ENCODE results near the gene ROPN1L.

ROPN1L gene

GRCh38 chr5:10459080-10460055, 17.7 kb downstream of the ROPN1L start:
- no peak for DNase-seq

- no peak for DNase-seq
Observed at GRCh38 chr5:10460252-10460906, 18.7 kb downstream of the ROPN1L start.

GRCh38 chr5:10461041-10461440, 19.4 kb downstream of the ROPN1L start:
- no peak for DNase-seq

GRCh38 chr5:10461904-10462555, 20.4 kb downstream of the ROPN1L start:
- no peak for DNase-seq

- DNase-seq, result no peak
Observed at GRCh38 chr5:10463566-10463965, 21.9 kb downstream of the ROPN1L start.

GRCh38 chr5:10464173-10464572, 22.5 kb downstream of the ROPN1L start:
- DNase-seq, result no peak

- no peak for DNase-seq
Observed at GRCh38 chr5:10465726-10466125, 24.0 kb downstream of the ROPN1L start.

GRCh38 chr5:10466446-10467073, 24.9 kb downstream of the ROPN1L start:
- DNase-seq, result peak; percentile 7

- DNase-seq, result peak; percentile 78
Observed at GRCh38 chr5:10467281-10468198, 25.9 kb downstream of the ROPN1L start.

GRCh38 chr5:10468256-10468655, 26.6 kb downstream of the ROPN1L start:
- DNase-seq, result no peak

GRCh38 chr5:10469253-10470050, 27.8 kb downstream of the ROPN1L start:
- DNase-seq, result no peak

- no peak for DNase-seq
Observed at GRCh38 chr5:10470669-10471068, 29.0 kb downstream of the ROPN1L start.

GRCh38 chr5:10471677-10472076, 30.0 kb downstream of the ROPN1L start:
- DNase-seq, result no peak

- no peak for DNase-seq
Observed at GRCh38 chr5:10474521-10475075, 32.9 kb downstream of the ROPN1L start.

- DNase-seq, result no peak
Observed at GRCh38 chr5:10475931-10476676, 34.4 kb downstream of the ROPN1L start.

- no peak for DNase-seq
Observed at GRCh38 chr5:10476878-10477277, 35.2 kb downstream of the ROPN1L start.

- no peak for DNase-seq
Observed at GRCh38 chr5:10477943-10478342, 36.3 kb downstream of the ROPN1L start.

- no peak for DNase-seq
Observed at GRCh38 chr5:10478436-10478835, 36.8 kb downstream of the ROPN1L start.

- no peak for DNase-seq
Observed at GRCh38 chr5:10479154-10479721, 37.6 kb downstream of the ROPN1L start.

All from inflammatory macrophage treated with lipopolysaccharide for 4 hours (primary cell).